Measurements from ENCODE around the gene DAG1. TPM values are rescaled to one million over a fixed set of nuclear protein-coding genes. Genes with fewer than 3 reads are reported as not detected.
A peak's percentile ranks its signal among the peaks of the same experiment; 100 is the strongest.

DAG1 gene
- polyA plus RNA-seq, 1 donor (not counting 4 experiments of a cell fraction or from before 2014, with no cell fraction given) = 22.0 TPM

- Histone ChIP-seq H3K4me1 (ENCODE audit: control insufficient read depth, extremely low read depth, insufficient read depth, low read length) (peaks cover 24% of the 10 kb centered on the region), H3K36me3 (ENCODE audit: control insufficient read depth in 2 of 2, extremely low read depth in 1 of 2, insufficient read depth in 2 of 2, low read length in 2 of 2) (peaks cover 1 to 3% of the 10 kb centered on the region in 2 experiments), H3K9ac (ENCODE audit: control insufficient read depth, extremely low read depth, insufficient read depth, low read length) (peak overlapping the region; percentile 67), H4K20me1 (ENCODE audit: control insufficient read depth, extremely low read depth, insufficient read depth, low read length) (no peaks in the 10 kb centered on the region), H3K4me3 (ENCODE audit: control insufficient read depth in 2 of 3, extremely low read depth in 1 of 3, insufficient read depth in 2 of 3, low read depth in 1 of 3, low read length in 3 of 3) (peak overlapping the region in 2 of 3 experiments; percentile 40 to 52), H3K27me3 (ENCODE audit: control insufficient read depth, extremely low read depth, insufficient read depth, low read length) (no peaks in the 10 kb centered on the region), H3K9me3 (ENCODE audit: control insufficient read depth, low read depth, low read length) (no peaks in the 10 kb centered on the region), H3K4me2 (ENCODE audit: control insufficient read depth, extremely low read depth, insufficient read depth, low read depth, low read length) (peak overlapping the region; percentile 86), H3K9me1 (ENCODE audit: control insufficient read depth, extremely low read depth, insufficient read depth, low read length) (no peaks in the 10 kb centered on the region), H3K27ac (ENCODE audit: control insufficient read depth, insufficient read depth, low read length) (peak overlapping the region; percentile 88), H2AFZ (ENCODE audit: control insufficient read depth, low read length) (peak overlapping the region; percentile 64), H3K79me2 (ENCODE audit: control insufficient read depth, insufficient read depth, low read length) (peaks cover 14% of the 10 kb centered on the region)
- TF ChIP-seq CTCF (optimal IDR thresholded peaks at IDR 0.05 in 1 of 3, IDR thresholded peaks at IDR 0.05 in 1 of 3, conservative IDR thresholded peaks at IDR 0.05 in 1 of 3; ENCODE audit: extremely low read depth in 1 of 3, insufficient read depth in 2 of 3, low read length in 3 of 3) (no peak), EZH2 (IDR thresholded peaks at IDR 0.05; ENCODE audit: low read length) (no peak)
- DNase-seq (ENCODE audit: low read depth, low spot score) = peak; percentile 71
- peak; percentile 97 for FAIRE-seq
- dilution Hi-C loops (cut with MboI; ENCODE audit: extremely low pct_ligation_motif_present, low sequenced_read_pairs) = no loop called here
These were observed 30.9 kb downstream of the DAG1 start for GRCh38 chr3:49500732-49501609.

- H3K79me2 ChIP-seq (ENCODE audit: control insufficient read depth, insufficient read depth, low read length) = peaks cover 14% of the 10 kb centered on the region
- no peak overlapping the region for H3K4me3 ChIP-seq (ENCODE audit: control insufficient read depth in 2 of 3, extremely low read depth in 1 of 3, insufficient read depth in 2 of 3, low read depth in 1 of 3, low read length in 3 of 3)
These were observed 31.8 kb downstream of the DAG1 start for GRCh38 chr3:49501842-49502241.

More at GRCh38 chr3:49501842-49502241, 31.8 kb downstream of the DAG1 start:
- no peak overlapping the region for H2AFZ ChIP-seq (ENCODE audit: control insufficient read depth, low read length)
- H3K36me3 ChIP-seq (ENCODE audit: control insufficient read depth in 2 of 2, extremely low read depth in 1 of 2, insufficient read depth in 2 of 2, low read length in 2 of 2) = peaks cover 1 to 3% of the 10 kb centered on the region in 2 experiments
- H3K9ac ChIP-seq (ENCODE audit: control insufficient read depth, extremely low read depth, insufficient read depth, low read length) = no peak overlapping the region
- DNase-seq (ENCODE audit: low read depth, low spot score) = no peak
- H3K9me1 ChIP-seq (ENCODE audit: control insufficient read depth, extremely low read depth, insufficient read depth, low read length) = no peaks in the 10 kb centered on the region
- H3K4me2 ChIP-seq (ENCODE audit: control insufficient read depth, extremely low read depth, insufficient read depth, low read depth, low read length) = no peak overlapping the region
- H3K9me3 ChIP-seq (ENCODE audit: control insufficient read depth, low read depth, low read length) = no peaks in the 10 kb centered on the region
- TF ChIP-seq CTCF (optimal IDR thresholded peaks at IDR 0.05 in 1 of 3, IDR thresholded peaks at IDR 0.05 in 1 of 3, conservative IDR thresholded peaks at IDR 0.05 in 1 of 3; ENCODE audit: extremely low read depth in 1 of 3, insufficient read depth in 2 of 3, low read length in 3 of 3) (no peak), EZH2 (IDR thresholded peaks at IDR 0.05; ENCODE audit: low read length) (no peak)
- dilution Hi-C loops (cut with MboI; ENCODE audit: extremely low pct_ligation_motif_present, low sequenced_read_pairs) = no loop called here
- peak overlapping the region; percentile 88 for H3K27ac ChIP-seq (ENCODE audit: control insufficient read depth, insufficient read depth, low read length)
- FAIRE-seq = no peak
- H3K27me3 ChIP-seq (ENCODE audit: control insufficient read depth, extremely low read depth, insufficient read depth, low read length) = no peaks in the 10 kb centered on the region
- no peaks in the 10 kb centered on the region for H4K20me1 ChIP-seq (ENCODE audit: control insufficient read depth, extremely low read depth, insufficient read depth, low read length)
- H3K4me1 ChIP-seq (ENCODE audit: control insufficient read depth, extremely low read depth, insufficient read depth, low read length) = peaks cover 24% of the 10 kb centered on the region

Measured in keratinocyte (primary cell).